B cell (primary cell): ENCODE data around the gene CNKSR3. TPM values are rescaled to one million over a fixed set of nuclear protein-coding genes. Genes with fewer than 3 reads are reported as not detected.

Source experiments
- ATAC-seq: fragments of 200-7000 bp; cut with Tn5 transposase; one replicate; pipeline ENCODE4 v1.10.0; 2021; ENCODE audit warnings: low read depth, mild to moderate bottlenecking, moderate number of reproducible peaks, moderate library complexity
- CTCF ChIA-PET: fragments of 350-600 bp; sonication (Branson Sonifier 250); formaldehyde crosslinking; loops from one replicate; lab custom pipeline; 2021; ENCODE audit warnings: antibody characterized with exemption, inconsistent platforms; lab: Charles Lee
- POLR2A ChIA-PET: fragments of 350-600 bp; sonication (Branson Sonifier 250); formaldehyde crosslinking; loops from one replicate; lab custom pipeline; 2021; ENCODE audit warnings: antibody characterized with exemption; lab: Charles Lee
- DNase-seq: peaks from one replicate; pipeline ENCODE4 v3.0.0; 2013
- H2AFZ ChIP-seq: 2 replicates; pipeline ENCODE4 v1.6.1; 2012; ENCODE audit warnings: mild to moderate bottlenecking, low read depth, low read length; ENCODE audit not compliant: insufficient read depth, poor library complexity, severe bottlenecking
- H3K27ac ChIP-seq, 2 donors: 1 replicate in 1 of 2; 2 replicates in 1 of 2; pipeline ENCODE4 v1.5.1; 2012 to 2013; ENCODE audit warnings: low read length in 2 of 2, mild to moderate bottlenecking in 2 of 2, moderate library complexity in 1 of 2
- H3K27me3 ChIP-seq, 4 experiments: fragments of 200-600 bp in 1 of 4; sonication (generic) in 1 of 4; replicated peaks in 1 of 4; 1 replicate in 2 of 4; 2 replicates in 2 of 4; pipeline versions ENCODE4 v1.6.1 to v1.7.0; 2013 to 2016; ENCODE audit warnings: low read length in 3 of 4, mild to moderate bottlenecking in 2 of 4, mixed read lengths in 1 of 4, moderate library complexity in 1 of 4; ENCODE audit not compliant: insufficient read depth in 4 of 4, control insufficient read depth in 3 of 4; ENCODE audit errors: control extremely low read depth in 1 of 4
- H3K36me3 ChIP-seq, 2 experiments: replicated peaks in 1 of 2; 1 replicate in 1 of 2; 2 replicates in 1 of 2; pipeline versions ENCODE4 v1.6.1 to v1.7.1; 2013; ENCODE audit warnings: low read length in 1 of 2; ENCODE audit not compliant: insufficient read depth in 2 of 2, control insufficient read depth in 1 of 2; ENCODE audit errors: control extremely low read depth in 1 of 2, extremely low read depth in 1 of 2
- H3K4me1 ChIP-seq, 2 donors: fragments of 200-600 bp in 1 of 2; sonication (generic) in 1 of 2; 1 replicate in 1 of 2; 2 replicates in 1 of 2; pipeline versions ENCODE4 v1.5.1 to v1.6.1; 2013 to 2017; ENCODE audit warnings: low read length in 2 of 2; ENCODE audit not compliant: control insufficient read depth in 2 of 2, insufficient read depth in 2 of 2
- H3K4me2 ChIP-seq: replicated peaks from 2 replicates; pipeline ENCODE3; 2012; ENCODE audit warnings: mild to moderate bottlenecking, low read depth, low read length; ENCODE audit not compliant: poor library complexity, severe bottlenecking
- H3K4me3 ChIP-seq, 5 experiments: fragments of 200-600 bp in 1 of 5; sonication (generic) in 1 of 5; 1 replicate in 3 of 5; 2 replicates in 2 of 5; pipeline versions ENCODE4 v1.5.1 to v1.7.0; 2011 to 2016; ENCODE audit warnings: low read length in 4 of 5, mild to moderate bottlenecking in 4 of 5, low read depth in 2 of 5, control low read depth in 1 of 5, moderate library complexity in 1 of 5; ENCODE audit not compliant: insufficient read depth in 1 of 5; ENCODE audit errors: control extremely low read depth in 1 of 5, extremely low read depth in 1 of 5
- H3K79me2 ChIP-seq: fragments of 200-600 bp; sonication (generic); one replicate; pipeline ENCODE4 v1.6.0; 2016; ENCODE audit warnings: low read length; ENCODE audit not compliant: control insufficient read depth, insufficient read depth
- H3K9ac ChIP-seq: fragments of 200-600 bp; sonication (generic); 2 replicates; pipeline ENCODE4 v1.6.1; 2017; ENCODE audit warnings: mild to moderate bottlenecking, low read length, moderate library complexity
- H3K9me3 ChIP-seq, 3 donors: one replicate each; pipeline versions ENCODE4 v1.6.1 to v1.7.1; 2013; ENCODE audit warnings: low read length in 2 of 3; ENCODE audit not compliant: control insufficient read depth in 2 of 3, insufficient read depth in 1 of 3; ENCODE audit errors: control extremely low read depth in 1 of 3
- H4K20me1 ChIP-seq: 2 replicates; pipeline ENCODE4 v1.6.0; 2012; ENCODE audit warnings: mild to moderate bottlenecking, low read length; ENCODE audit not compliant: insufficient read depth, control insufficient read depth, poor library complexity, severe bottlenecking
- H3K27ac Mint-ChIP-seq: one replicate; pipeline ENCODE4 v1.8.0; 2021; ENCODE audit warnings: mixed read lengths
- H3K27me3 Mint-ChIP-seq: one replicate; pipeline ENCODE4 v1.8.0; 2021; ENCODE audit warnings: mixed read lengths
- H3K4me1 Mint-ChIP-seq: one replicate; pipeline ENCODE4 v1.8.0; 2021; ENCODE audit warnings: mixed read lengths
- H3K4me3 Mint-ChIP-seq: one replicate; pipeline ENCODE4 v1.8.0; 2021; ENCODE audit warnings: mixed read lengths
- H3K9me3 Mint-ChIP-seq: one replicate; pipeline ENCODE4 v1.8.0; 2022; ENCODE audit warnings: mixed read lengths; ENCODE audit not compliant: insufficient read depth
- EZH2 ChIP-seq: IDR thresholded peaks from 2 replicates; pipeline ENCODE4 v1.6.1; 2012; ENCODE audit warnings: borderline replicate concordance, low read depth, mild to moderate bottlenecking, moderate library complexity, low read length; ENCODE audit not compliant: insufficient read depth, poor library complexity, severe bottlenecking
- WGBS: methylation state at CpG from one replicate; pipeline ENCODE4 v1.1.5; 2013; ENCODE audit warnings: missing lambda C conversion rate; ENCODE audit not compliant: insufficient coverage; 5-methylcytosine and 5-hydroxymethylcytosine counted together
- intact Hi-C: fragments of 100-400 bp; cut with micrococcal nuclease; formaldehyde crosslinking; loops from one replicate; pipeline ENCODE4 v1.10.0; 2022
- polyA plus RNA-seq: library from polyadenylated mRNA; depleted of rRNA; stranded (reverse); fragments of >200 nt; gene quantifications from 2 replicates; pipeline ENCODE4 v1.2.3, GENCODE V29; 2012
- total RNA-seq, 2 donors: library from RNA; stranded (reverse); fragments of 120-200 nt in 1 of 2; gene quantifications; 1 replicate in 1 of 2; 2 replicates in 1 of 2; pipeline versions ENCODE4 v1.2.3 to v1.2.4, GENCODE V29; 2013 to 2022
- TF ChIP-seq, protein P1 (sequence below): fragments of 200-600 bp; IDR thresholded peaks from one replicate; pipeline ENCODE4 v1.8.0; 2022; ENCODE audit warnings: antibody characterized with exemption, mild to moderate bottlenecking

CNKSR3 gene
- total and polyA plus RNA-seq, 2 donors (not counting 1 experiment from before 2014, with no cell fraction given) = not detected

DNA sequence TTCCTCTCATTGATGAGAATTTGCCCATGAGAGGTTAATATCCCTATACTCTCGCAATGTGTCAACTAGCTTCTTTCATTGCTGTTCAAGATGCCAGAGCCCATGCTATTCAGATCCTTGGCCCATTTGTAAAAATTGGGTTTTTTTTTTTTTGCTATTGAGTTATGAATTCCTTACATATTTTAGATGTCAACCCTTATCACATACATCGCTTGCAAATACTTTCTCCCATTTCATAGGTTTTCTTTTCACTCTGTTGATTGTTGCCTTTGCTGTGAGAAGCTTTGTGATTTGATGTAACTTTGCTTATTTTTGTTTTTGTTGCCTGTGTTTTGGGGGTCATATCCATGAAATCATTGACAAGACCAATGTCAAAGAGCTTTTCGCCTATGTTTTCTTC is 121.7 kb downstream of the CNKSR3 start:
- Mint-ChIP-seq H3K4me1 (no peaks in the 10 kb centered on the region), H3K27ac (no peak overlapping the region), H3K27me3 (peaks cover 23% of the 10 kb centered on the region), H3K4me3 (no peak overlapping the region), H3K9me3 (peaks cover 7% of the 10 kb centered on the region)
- WGBS = no CpG with 5 or more reads among the region's 3 CpGs
- ChIA-PET POLR2A (no interaction called here), CTCF (no interaction called here)
- no peak for TF ChIP-seq EZH2
- TF ChIP-seq, protein P1, sequence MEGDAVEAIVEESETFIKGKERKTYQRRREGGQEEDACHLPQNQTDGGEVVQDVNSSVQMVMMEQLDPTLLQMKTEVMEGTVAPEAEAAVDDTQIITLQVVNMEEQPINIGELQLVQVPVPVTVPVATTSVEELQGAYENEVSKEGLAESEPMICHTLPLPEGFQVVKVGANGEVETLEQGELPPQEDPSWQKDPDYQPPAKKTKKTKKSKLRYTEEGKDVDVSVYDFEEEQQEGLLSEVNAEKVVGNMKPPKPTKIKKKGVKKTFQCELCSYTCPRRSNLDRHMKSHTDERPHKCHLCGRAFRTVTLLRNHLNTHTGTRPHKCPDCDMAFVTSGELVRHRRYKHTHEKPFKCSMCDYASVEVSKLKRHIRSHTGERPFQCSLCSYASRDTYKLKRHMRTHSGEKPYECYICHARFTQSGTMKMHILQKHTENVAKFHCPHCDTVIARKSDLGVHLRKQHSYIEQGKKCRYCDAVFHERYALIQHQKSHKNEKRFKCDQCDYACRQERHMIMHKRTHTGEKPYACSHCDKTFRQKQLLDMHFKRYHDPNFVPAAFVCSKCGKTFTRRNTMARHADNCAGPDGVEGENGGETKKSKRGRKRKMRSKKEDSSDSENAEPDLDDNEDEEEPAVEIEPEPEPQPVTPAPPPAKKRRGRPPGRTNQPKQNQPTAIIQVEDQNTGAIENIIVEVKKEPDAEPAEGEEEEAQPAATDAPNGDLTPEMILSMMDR = no peak
- intact Hi-C loops = no loop called here
- no peaks in the 10 kb centered on the region for H3K79me2 ChIP-seq
- H3K36me3 ChIP-seq = no peaks in the 10 kb centered on the region
- H3K4me2 ChIP-seq = no peak overlapping the region
- H3K9ac ChIP-seq = no peak overlapping the region
- no peaks in the 10 kb centered on the region for H4K20me1 ChIP-seq
- no peak for ATAC-seq
- H2AFZ ChIP-seq = no peak overlapping the region
- H3K4me3 ChIP-seq = no peak overlapping the region
- H3K27me3 ChIP-seq = no peaks in the 10 kb centered on the region
- H3K27ac ChIP-seq = no peak overlapping the region
- H3K4me1 ChIP-seq = no peaks in the 10 kb centered on the region
- no peak for DNase-seq
- H3K9me3 ChIP-seq = no peaks in the 10 kb centered on the region

DNA sequence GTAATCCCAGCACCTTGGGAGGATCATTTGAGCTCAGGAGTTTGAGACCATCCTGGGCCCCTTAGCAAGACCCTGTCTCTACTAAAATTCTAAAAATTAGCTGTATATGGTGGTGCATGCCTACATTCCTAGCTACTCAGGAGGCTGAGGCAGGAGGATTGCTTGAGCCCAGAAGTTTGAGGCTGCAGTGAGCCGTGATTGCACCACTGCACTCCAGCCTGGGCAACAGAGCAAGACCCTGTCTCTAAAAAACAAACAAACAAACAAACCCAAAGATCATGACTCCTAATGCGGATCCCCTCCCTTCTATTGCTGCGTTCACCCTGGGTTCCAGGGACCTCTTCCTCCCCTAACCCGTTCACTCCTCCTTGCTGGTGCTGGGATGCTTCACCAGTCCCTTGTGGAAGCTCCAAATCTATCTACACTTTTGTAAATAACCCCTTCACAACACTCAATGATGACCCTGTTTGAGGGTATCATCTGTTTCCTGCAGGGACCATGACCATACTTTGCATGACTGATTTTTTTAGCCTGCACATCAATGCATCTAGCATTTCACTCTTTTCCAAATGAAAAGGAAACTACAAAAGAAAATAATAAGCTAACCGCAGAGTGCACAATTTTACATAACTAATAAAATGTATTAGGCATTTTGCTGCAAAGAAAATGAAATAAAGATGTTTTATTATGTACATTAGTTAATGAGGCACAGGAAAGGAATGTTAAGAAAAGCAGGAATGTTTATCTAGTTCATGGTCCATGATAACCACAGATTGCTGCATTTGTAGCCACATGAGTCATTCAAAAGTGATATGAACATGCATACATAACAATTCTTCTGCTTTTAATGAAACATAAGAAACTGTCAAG is 123.4 kb downstream of the CNKSR3 start:
- DNase-seq = no peak
- WGBS = 96% methylated on average over 4 of the region's 5 CpGs
- no peak overlapping the region for H3K27ac Mint-ChIP-seq
- Histone ChIP-seq H3K27me3 (no peaks in the 10 kb centered on the region), H3K79me2 (no peaks in the 10 kb centered on the region), H3K4me1 (no peaks in the 10 kb centered on the region), H3K9ac (no peak overlapping the region), H3K4me2 (no peak overlapping the region), H3K9me3 (peaks cover 0 to 4% (median 0%) of the 10 kb centered on the region in 3 donors), H3K27ac (no peak overlapping the region), H2AFZ (no peak overlapping the region), H3K36me3 (no peaks in the 10 kb centered on the region), H3K4me3 (no peak overlapping the region), H4K20me1 (no peaks in the 10 kb centered on the region)
- POLR2A ChIA-PET = no interaction called here
- CTCF ChIA-PET = no interaction called here
- H3K4me3 Mint-ChIP-seq = no peak overlapping the region
- no peak for ATAC-seq
- no peaks in the 10 kb centered on the region for H3K4me1 Mint-ChIP-seq
- intact Hi-C loops = no loop called here
- no peak for TF ChIP-seq EZH2
- TF ChIP-seq, protein P1 = no peak
- peaks cover 19% of the 10 kb centered on the region for H3K27me3 Mint-ChIP-seq
- H3K9me3 Mint-ChIP-seq = peaks cover 7% of the 10 kb centered on the region
